Vagina (tissue), 2 donors: Measurements from ENCODE around the gene CDC34.

ENCODE experiments used
- CTCF ChIP-seq, 3 experiments: fragments of 450-650 bp in 2 of 3; fragments of 200-600 bp in 1 of 3; sonication (generic) in 1 of 3; IDR thresholded peaks; one replicate each; pipeline ENCODE4 v1.5.1; 2017 to 2019; ENCODE audit warnings: antibody characterized with exemption in 3 of 3, mild to moderate bottlenecking in 2 of 3, moderate library complexity in 2 of 3
- POLR2A ChIP-seq, 2 donors: fragments of 450-650 bp; IDR thresholded peaks; one replicate each; pipeline ENCODE4 v1.6.1; 2017; ENCODE audit warnings: antibody characterized with exemption in 2 of 2, mild to moderate bottlenecking in 2 of 2, moderate library complexity in 2 of 2

DNA sequence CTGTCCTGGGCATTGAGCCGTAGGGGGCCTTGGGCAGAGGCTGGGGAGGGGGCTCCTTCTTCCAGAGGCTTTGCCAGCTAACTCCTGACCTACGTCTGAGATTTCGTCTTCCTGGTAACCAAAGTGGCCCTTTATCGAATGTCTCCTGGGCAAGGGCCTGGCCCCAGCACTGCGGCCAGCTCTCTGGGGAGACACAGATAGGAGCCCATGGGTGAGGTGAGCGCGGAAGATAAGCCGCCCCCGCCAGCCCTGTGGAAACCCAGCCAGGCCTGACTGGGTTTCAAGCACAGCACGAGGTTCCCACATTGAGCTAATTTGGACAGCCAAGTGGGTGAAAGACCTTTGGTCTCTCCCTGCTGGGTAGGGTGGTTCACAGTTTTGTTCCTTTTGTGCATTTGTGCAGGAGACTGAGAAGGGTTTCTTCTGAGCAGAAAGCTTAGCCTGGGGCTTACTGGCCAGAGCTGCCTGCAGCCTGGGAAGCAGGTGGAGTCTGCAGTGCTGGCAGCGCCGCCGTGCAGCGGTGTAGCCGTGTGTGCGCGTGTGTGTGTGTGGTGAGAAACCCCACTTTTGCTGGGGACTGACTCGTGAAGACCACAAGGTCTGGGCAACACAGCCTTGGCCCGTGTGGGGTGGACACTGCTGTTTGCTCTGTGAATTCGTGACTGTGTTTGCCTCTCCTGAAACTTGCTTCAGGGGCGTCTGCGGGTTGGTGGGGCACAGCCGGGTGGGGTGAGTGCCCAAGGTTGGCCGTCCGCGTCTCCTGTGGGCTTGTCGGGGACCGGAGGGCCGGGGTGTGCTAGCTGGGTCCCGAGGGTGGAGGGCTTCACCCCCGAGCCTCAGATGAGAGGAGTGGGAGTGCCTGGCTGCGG lies 43.3 kb downstream of the CDC34 start:
- TF ChIP-seq POLR2A (IDR thresholded peaks at IDR 0.05), result no peak
- no peak for TF ChIP-seq CTCF (IDR thresholded peaks at IDR 0.05)
